Measurements from ENCODE around the gene DBF4B.

DBF4B gene

GRCh38 chr17:44760474-44761308, 52.2 kb downstream of the DBF4B start:
- DNase-seq (ENCODE audit: low read depth in 2 of 2): no peak

GRCh38 chr17:44761932-44762810, 53.7 kb downstream of the DBF4B start:
- DNase-seq (ENCODE audit: low read depth in 2 of 2): no peak

- DNase-seq (ENCODE audit: low read depth in 2 of 2): no peak
These were observed 54.7 kb downstream of the DBF4B start for GRCh38 chr17:44763170-44763569.

GRCh38 chr17:44765965-44766364, 57.5 kb downstream of the DBF4B start:
- DNase-seq (ENCODE audit: low read depth in 2 of 2): no peak

- no peak for DNase-seq (ENCODE audit: low read depth in 2 of 2)
These were observed 58.1 kb downstream of the DBF4B start for GRCh38 chr17:44766409-44767038.

GRCh38 chr17:44767493-44767892, 59.0 kb downstream of the DBF4B start:
- DNase-seq (ENCODE audit: low read depth in 2 of 2): no peak

- no peak for DNase-seq (ENCODE audit: low read depth in 2 of 2)
These were observed 60.2 kb downstream of the DBF4B start for GRCh38 chr17:44768505-44769142.

- no peak for DNase-seq (ENCODE audit: low read depth in 2 of 2)
These were observed 60.8 kb downstream of the DBF4B start for GRCh38 chr17:44769230-44769629.

GRCh38 chr17:44769647-44770084, 61.2 kb downstream of the DBF4B start:
- no peak for DNase-seq (ENCODE audit: low read depth in 2 of 2)

GRCh38 chr17:44770166-44770925, 61.9 kb downstream of the DBF4B start:
- no peak for DNase-seq (ENCODE audit: low read depth in 2 of 2)

- DNase-seq (ENCODE audit: low read depth in 2 of 2): no peak
These were observed 64.0 kb downstream of the DBF4B start for GRCh38 chr17:44772308-44773045.

GRCh38 chr17:44773140-44773539, 64.7 kb downstream of the DBF4B start:
- DNase-seq (ENCODE audit: low read depth in 2 of 2): no peak

GRCh38 chr17:44774271-44775135, 66.0 kb downstream of the DBF4B start:
- peak; percentile 62 to 70 for DNase-seq (ENCODE audit: low read depth in 2 of 2)

- DNase-seq (ENCODE audit: low read depth in 2 of 2): peak; percentile 94 to 96
These were observed 66.8 kb downstream of the DBF4B start for GRCh38 chr17:44775136-44775837.

GRCh38 chr17:44775838-44776621, 67.6 kb downstream of the DBF4B start:
- no peak for DNase-seq (ENCODE audit: low read depth in 2 of 2)

- no peak for DNase-seq (ENCODE audit: low read depth in 2 of 2)
These were observed 68.3 kb downstream of the DBF4B start for GRCh38 chr17:44776628-44777393.
